GOT3 (cell line): ENCODE results near the gene NTMT1.
"Not testable (repeated sequence)": the region's sequence is repeated elsewhere in the genome, so short reads cannot be mapped to it uniquely, and the experiment has no call there.

ENCODE experiments used
- DNase-seq: peaks from one replicate; lab custom pipeline; 2025; ENCODE audit warnings: mixed read lengths; lab: John Stamatoyannopoulos, UW

Gene NTMT1, protein sequence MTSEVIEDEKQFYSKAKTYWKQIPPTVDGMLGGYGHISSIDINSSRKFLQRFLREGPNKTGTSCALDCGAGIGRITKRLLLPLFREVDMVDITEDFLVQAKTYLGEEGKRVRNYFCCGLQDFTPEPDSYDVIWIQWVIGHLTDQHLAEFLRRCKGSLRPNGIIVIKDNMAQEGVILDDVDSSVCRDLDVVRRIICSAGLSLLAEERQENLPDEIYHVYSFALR

GRCh38 chr9:129626079-129626624 is at the start of gene NTMT1:
TSS of gene NTMT1 (plus strand) at chr9:129626163. CDS start at chr9:129632704, 6,541 bp downstream.
- DNase-seq, result no peak

- DNase-seq, result no peak
Observed at GRCh38 chr9:129576546-129577543, 49.1 kb upstream of the NTMT1 start.

DNA sequence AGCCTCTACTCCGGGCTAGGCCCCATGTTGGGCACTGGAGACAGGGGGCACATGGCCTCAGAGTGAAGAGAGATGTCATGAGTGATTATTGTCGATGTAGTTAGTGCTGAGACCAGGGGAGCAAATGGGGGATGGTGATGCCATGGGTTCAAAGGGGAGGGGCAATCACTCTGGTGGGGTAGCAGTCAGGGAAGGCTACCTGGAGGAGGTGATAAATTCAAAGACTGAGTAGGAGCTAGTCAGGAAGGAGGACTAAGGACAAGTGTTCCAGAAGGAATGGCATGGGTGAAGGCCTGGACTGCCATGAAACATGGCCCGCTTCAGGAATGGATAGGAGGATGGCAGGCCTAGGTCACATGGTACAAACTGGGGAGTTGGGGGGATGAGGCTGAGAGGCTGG is 46.7 kb upstream of the NTMT1 start:
- DNase-seq, result no peak

DNA sequence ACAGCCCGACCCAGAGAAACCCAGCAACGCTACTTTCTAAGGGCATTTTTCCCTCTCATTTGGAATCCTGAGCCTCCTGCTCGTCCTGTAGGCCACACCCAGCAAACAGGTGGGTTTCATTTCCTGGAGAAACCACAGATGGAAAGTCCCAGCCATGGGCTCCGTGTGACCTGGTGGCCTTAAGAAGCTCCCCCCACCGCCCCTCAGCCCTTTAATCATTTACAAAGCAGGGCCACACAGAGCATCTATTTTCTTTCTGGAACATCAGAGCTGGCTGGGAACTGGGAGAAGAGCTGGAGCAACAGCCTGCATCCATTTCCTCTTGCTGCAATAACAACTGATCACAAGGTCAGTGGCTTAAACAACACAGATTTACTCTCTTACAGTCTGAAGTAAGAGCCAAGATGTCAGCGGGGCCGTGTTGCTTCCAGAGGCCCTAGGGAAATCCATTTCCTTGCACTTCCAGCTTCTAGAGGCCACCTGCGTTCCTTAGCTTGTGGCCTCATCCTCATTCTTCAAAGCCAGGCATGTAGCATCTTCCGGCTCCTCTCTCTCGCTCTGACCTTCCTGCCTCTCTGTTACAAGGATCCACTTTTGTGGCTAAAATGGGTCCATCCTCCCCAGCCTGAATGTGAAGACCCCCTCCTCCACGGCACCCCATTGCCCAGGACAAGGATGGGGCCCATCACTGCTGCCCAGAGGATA is 45.6 kb upstream of the NTMT1 start:
- DNase-seq, result no peak

- no peak for DNase-seq
Observed at GRCh38 chr9:129581505-129582189, 44.3 kb upstream of the NTMT1 start.

DNA sequence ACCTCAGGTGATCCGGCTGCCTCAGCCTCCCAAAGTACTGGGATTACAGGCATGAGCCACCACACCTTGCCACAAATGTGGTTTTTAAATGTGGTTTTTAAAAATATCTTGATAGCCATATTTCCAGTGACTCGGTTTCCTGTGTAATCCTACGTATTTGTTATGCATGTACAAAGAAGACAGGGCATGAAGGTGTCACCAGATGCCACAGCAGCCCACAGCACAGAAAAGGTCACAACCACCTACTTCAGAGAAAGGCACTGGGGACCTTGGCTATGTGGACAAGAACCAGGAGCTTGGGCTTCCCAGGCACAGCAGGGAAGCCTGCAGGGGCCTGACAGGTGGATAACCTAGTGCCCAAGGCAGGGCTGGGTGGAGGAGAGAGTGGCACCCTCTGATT is 43.1 kb upstream of the NTMT1 start:
- no peak for DNase-seq

- no peak for DNase-seq
Observed at GRCh38 chr9:129583308-129584038, 42.5 kb upstream of the NTMT1 start.

DNA sequence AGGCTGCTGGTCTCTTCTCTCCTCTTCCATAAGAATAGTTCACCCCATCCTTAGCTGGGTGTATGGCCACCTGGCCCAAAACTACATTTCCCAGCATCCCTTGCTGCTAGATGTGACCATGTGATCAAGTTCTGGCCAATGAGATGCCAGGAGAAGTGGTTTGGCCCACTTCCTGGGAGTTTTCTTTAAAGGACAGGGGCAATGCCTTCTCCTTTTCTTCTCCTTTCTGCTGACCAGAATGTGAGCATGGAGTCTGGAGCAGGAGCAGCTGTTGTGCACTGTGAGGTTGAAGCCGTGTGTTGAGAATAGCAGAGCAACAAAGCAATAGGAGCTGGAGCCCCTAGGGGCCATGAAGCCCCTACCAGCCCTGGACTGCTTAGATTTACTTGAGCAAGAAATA is 41.8 kb upstream of the NTMT1 start:
- DNase-seq, result no peak

DNA sequence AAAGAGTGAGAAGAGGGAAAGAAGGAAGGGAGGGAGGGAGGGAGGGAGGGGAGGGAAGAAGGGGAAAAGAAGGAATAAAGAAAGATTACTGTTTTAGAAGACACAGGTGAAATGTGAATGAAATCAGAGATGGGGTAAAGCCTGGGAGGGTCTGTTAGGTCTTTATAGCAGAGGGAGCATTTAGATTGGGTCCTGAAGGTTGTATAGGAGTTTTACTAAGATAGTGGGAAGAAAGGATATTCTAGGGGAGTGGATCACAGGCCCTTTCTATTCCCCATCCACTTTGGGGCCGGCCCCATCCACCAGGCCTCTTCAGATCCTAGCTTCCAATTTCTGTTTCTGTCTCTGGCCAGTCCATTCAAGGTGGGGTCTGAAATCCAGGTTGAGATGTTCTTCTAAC is 40.6 kb upstream of the NTMT1 start:
- no peak for DNase-seq

GRCh38 chr9:129586245-129586644 is 39.7 kb upstream of the NTMT1 start:
- no peak for DNase-seq

GRCh38 chr9:129586685-129587084 is 39.3 kb upstream of the NTMT1 start:
- no peak for DNase-seq

- no peak for DNase-seq
Observed at GRCh38 chr9:129587487-129588262, 38.3 kb upstream of the NTMT1 start.

GRCh38 chr9:129590466-129590865 is 35.5 kb upstream of the NTMT1 start:
- no peak for DNase-seq

DNA sequence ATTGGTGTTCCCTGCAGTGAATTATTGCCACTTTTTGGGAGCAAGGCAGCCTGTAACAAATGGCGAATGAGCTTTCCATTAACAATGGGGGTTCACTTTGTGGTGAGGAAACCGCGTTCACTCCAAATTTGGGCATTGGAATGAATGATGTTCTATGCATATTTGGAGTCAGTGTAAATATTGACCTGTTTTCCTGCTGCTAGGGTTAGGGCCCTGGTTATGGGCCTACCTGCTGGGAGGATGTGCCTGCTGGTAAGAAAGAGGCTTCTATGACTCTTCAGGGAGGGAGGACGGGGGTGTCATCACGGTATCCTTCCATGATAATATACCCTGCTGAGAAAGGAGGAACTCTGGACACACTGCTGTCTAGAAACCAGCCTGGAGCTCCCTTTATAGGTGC is 34.0 kb upstream of the NTMT1 start:
- no peak for DNase-seq

DNA sequence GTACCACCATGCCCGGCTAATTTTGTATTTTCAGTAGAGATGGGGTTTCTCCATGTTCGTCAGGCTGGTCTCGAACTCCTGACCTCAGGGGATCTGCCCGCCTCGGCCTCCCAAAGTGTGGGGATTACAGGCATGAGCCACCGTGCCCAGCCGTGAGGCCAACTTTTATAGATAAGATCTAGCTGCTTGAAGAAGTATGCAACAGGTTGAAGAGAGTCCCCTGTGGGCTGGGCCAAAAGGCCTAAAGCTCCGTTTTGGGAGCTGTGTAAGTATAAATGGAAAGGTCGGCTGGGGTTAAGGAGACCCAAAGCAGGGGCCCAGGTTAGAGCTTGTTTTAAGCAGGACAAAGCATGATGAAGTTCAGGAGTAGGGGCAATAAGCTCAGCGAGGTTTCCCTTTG is 33.2 kb upstream of the NTMT1 start:
- not testable (repeated sequence) for DNase-seq

DNA sequence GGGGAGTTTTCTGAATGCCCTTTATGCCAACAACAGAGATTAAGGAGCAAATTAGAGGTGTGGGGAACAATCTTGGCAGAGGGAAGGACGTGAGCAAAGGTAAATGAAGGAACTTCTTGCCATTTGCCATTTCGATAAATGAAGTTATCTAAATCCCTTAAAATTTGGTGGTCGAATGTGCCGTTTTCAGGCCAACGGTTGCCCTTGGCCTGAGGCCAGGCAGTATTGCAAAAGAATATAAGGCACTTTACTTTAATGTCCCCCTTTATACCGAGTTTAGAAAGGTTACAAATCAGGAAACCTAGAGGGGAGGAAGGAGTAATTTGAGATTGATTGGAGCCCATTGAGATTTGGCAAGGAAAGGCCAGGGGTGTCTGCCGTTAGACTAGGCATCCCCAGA is 31.3 kb upstream of the NTMT1 start:
- no peak for DNase-seq

DNA sequence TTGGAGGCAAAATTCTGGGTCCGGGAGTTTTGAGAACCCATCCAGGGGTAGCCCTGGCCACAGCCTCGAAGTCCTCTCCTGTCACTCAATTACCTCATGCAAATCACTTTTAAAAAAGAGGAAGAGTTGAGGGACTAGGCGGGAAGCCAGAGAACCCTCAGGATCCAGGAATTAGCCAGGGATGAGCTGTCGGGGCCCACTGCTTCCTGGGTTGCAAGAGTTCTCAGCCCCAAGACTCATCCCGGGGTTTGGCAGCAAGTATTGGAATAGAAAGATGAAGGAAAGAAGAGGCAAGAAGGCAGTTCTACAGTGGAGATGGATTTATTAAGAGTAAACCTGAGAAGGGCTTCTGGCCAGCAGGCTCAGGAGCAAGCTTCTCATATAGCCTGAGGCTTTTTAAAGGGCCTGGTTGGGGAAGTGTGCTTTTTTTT is 30.6 kb upstream of the NTMT1 start:
- DNase-seq, result no peak

DNA sequence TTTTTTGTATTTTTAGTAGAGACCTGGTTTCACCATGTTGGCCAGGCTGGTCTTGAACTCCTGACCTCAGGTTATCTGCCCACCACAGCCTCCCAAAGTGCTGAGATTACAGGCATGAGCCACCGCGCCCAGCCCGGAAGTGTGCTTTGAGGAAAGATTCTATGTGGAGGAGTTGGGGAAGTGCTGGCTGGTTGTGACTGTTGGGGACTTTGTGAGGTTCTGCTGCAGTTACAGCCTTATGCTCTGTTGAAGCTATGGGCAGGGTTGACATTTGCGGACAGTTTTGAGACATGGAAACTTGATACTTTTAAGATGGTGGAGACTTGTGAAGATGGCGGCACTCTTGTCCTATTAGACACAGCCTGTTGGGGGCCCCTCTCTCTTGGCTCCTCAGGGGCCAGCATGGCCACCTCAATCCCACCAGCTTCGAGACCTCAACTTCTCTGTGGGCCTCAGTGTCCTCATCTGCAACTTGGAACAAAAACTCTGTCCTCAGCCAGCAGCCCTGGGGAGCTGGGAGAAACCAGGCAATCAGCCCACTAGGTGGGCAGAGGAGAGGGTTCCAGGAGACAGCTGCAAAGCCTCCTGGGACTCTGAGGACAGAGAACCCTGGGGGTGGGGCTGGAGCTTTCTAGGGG is 29.9 kb upstream of the NTMT1 start:
- DNase-seq, result no peak

DNA sequence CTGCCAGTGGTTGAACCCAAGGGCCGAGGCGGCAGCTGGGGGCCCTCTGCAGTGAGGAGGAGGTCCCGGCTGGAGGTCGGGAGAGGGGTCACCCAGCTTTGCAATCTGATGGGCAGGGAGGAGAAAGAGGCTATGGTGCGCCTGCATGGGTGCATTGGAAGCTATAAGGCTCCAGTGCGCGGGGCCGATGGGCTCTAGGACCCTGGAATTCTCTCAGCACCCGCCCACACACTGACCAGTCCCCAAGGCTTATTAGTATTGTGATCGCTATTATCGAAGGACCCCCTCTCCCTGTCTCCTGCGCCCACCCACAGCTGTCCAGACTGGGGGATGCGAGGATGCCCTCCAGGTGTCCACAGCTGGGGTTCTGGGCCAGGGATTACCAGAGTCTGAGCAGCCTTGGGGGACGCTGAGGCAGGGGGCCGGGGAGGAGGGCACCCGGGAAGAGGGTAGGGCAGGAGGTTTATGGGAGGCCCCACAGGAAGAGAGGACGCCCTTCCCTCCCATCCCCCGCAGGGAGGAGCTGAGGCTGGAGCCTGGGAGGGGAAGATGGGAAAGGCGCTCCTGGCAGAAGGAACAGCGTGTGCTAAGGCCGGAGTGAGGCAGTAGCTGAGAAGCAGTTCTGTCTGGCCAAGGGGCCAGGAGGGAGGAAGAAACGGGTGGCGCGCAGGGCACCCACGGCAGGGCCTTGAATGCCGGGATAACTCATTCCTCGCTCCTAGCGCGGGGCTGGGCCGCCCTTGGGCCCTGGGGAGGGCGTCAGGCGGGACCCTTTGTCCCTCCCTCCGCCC is 29.2 kb upstream of the NTMT1 start:
- no peak for DNase-seq
